Measurements from ENCODE around the gene DCST1. TPM values are rescaled to one million over a fixed set of nuclear protein-coding genes. Genes with fewer than 3 reads are reported as not detected.

The DCST1 gene
- polyA plus RNA-seq, 3 donors: 0.05 TPM; not detected in 2

- intact Hi-C loops (cut with micrococcal nuclease): no loop called here
- H3K79me2 ChIP-seq (ENCODE audit: insufficient read depth, low read length): no peaks in the 10 kb centered on the region
- H3K9me3 Mint-ChIP-seq: peaks cover 0 to 1% (median 0%) of the 10 kb centered on the region in 7 donors
These were observed 3.3 kb upstream of the DCST1 start for GRCh38 chr1:155030243-155030795.

GRCh38 chr1:155030899-155031298 lies 2.7 kb upstream of the DCST1 start:
- Histone ChIP-seq H3K27me3 (ENCODE audit: control insufficient read depth in 2 of 2, insufficient read depth in 2 of 2, low read length in 2 of 2) (no peaks in the 10 kb centered on the region), H3K4me1 (ENCODE audit: control insufficient read depth in 1 of 2, insufficient read depth in 2 of 2, low read length in 2 of 2) (peaks cover 16 to 19% of the 10 kb centered on the region in 2 donors), H3K36me3 (replicated peaks in 1 of 2; ENCODE audit: control insufficient read depth in 1 of 2, insufficient read depth in 2 of 2, low read length in 2 of 2) (no peaks in the 10 kb centered on the region), H3K79me2 (ENCODE audit: insufficient read depth, low read length) (no peaks in the 10 kb centered on the region), H3K4me3 (replicated peaks in 1 of 3; ENCODE audit: low read depth in 2 of 3, low read length in 3 of 3) (no peak overlapping the region), H3K4me2 (replicated peaks; ENCODE audit: extremely low read depth, low read length, poor library complexity, severe bottlenecking) (no peak overlapping the region), H4K20me1 (ENCODE audit: insufficient read depth, low read length) (no peaks in the 10 kb centered on the region), H3K9ac (ENCODE audit: insufficient read depth, low read length, poor library complexity, severe bottlenecking) (no peak overlapping the region), H2AFZ (ENCODE audit: insufficient read depth, low read depth, low read length, poor library complexity, severe bottlenecking) (no peak overlapping the region), H3K9me3 (replicated peaks in 1 of 2; ENCODE audit: control insufficient read depth in 1 of 2, insufficient read depth in 1 of 2, low read length in 2 of 2) (no peaks in the 10 kb centered on the region), H3K27ac (ENCODE audit: low read depth in 1 of 2, low read length in 2 of 2) (no peak overlapping the region)
- no peak for DNase-seq
- 91% methylated on average over 10 of the region's 11 CpGs for WGBS (ENCODE audit: insufficient coverage)
- Mint-ChIP-seq H3K27me3 (ENCODE audit: low read depth in 3 of 3) (peaks cover 3 to 9% (median 3%) of the 10 kb centered on the region in 3 donors), H3K4me1 (peaks cover 20% of the 10 kb centered on the region), H3K4me3 (no peak overlapping the region), H3K9me3 (peaks cover 0 to 1% (median 0%) of the 10 kb centered on the region in 7 donors), H3K36me3 (peaks cover 0 to 3% of the 10 kb centered on the region in 2 donors), H3K27ac (no peak overlapping the region)
- intact Hi-C loops (cut with micrococcal nuclease): no loop called here
- TF ChIP-seq CTCF (IDR thresholded peaks at IDR 0.05): no peak

More at GRCh38 chr1:155030243-155030795, 3.3 kb upstream of the DCST1 start:
- Histone ChIP-seq H3K36me3 (replicated peaks in 1 of 2; ENCODE audit: control insufficient read depth in 1 of 2, insufficient read depth in 2 of 2, low read length in 2 of 2) (no peaks in the 10 kb centered on the region), H2AFZ (ENCODE audit: insufficient read depth, low read depth, low read length, poor library complexity, severe bottlenecking) (no peak overlapping the region), H3K4me2 (replicated peaks; ENCODE audit: extremely low read depth, low read length, poor library complexity, severe bottlenecking) (no peak overlapping the region), H3K9ac (ENCODE audit: insufficient read depth, low read length, poor library complexity, severe bottlenecking) (no peak overlapping the region), H3K4me1 (ENCODE audit: control insufficient read depth in 1 of 2, insufficient read depth in 2 of 2, low read length in 2 of 2) (peaks cover 13 to 14% of the 10 kb centered on the region in 2 donors), H3K27ac (ENCODE audit: low read depth in 1 of 2, low read length in 2 of 2) (no peak overlapping the region), H3K27me3 (ENCODE audit: control insufficient read depth in 2 of 2, insufficient read depth in 2 of 2, low read length in 2 of 2) (no peaks in the 10 kb centered on the region), H3K9me3 (replicated peaks in 1 of 2; ENCODE audit: control insufficient read depth in 1 of 2, insufficient read depth in 1 of 2, low read length in 2 of 2) (no peaks in the 10 kb centered on the region), H3K4me3 (replicated peaks in 1 of 3; ENCODE audit: low read depth in 2 of 3, low read length in 3 of 3) (no peak overlapping the region), H4K20me1 (ENCODE audit: insufficient read depth, low read length) (no peaks in the 10 kb centered on the region)
- no peak for TF ChIP-seq CTCF (IDR thresholded peaks at IDR 0.05)
- Mint-ChIP-seq H3K4me3 (no peak overlapping the region), H3K36me3 (peaks cover 0 to 3% of the 10 kb centered on the region in 2 donors), H3K27ac (no peak overlapping the region), H3K27me3 (ENCODE audit: low read depth in 3 of 3) (peaks cover 3 to 9% (median 3%) of the 10 kb centered on the region in 3 donors), H3K4me1 (peaks cover 17% of the 10 kb centered on the region)
- 84% methylated on average over 15 of the region's 15 CpGs for WGBS (ENCODE audit: insufficient coverage)
- DNase-seq: no peak

All from CD14-positive monocyte (primary cell).